A673 (cell line): ENCODE measurements around the gene GON4L.
"Not testable (repeated sequence)": the region's sequence is repeated elsewhere in the genome, so short reads cannot be mapped to it uniquely, and the experiment has no call there.

Source experiments
- EZH2 ChIP-seq: fragments of 200-600 bp; sonication (generic); IDR thresholded peaks from 2 replicates; pipeline ENCODE4 v1.6.1; 2017; ENCODE audit warnings: borderline replicate concordance, low read depth, mild to moderate bottlenecking, mixed read lengths, antibody characterized with exemption, low read length; ENCODE audit not compliant: poor library complexity, severe bottlenecking
- TF ChIP-seq, protein P1 (sequence below): fragments of 300-800, 200-600 bp; sonication (generic); conservative IDR thresholded peaks from 2 replicates; pipeline ENCODE4 v1.5.1; 2017; ENCODE audit warnings: low read depth, mild to moderate bottlenecking, antibody characterized with exemption, low read length, moderate library complexity, mixed read lengths

DNA sequence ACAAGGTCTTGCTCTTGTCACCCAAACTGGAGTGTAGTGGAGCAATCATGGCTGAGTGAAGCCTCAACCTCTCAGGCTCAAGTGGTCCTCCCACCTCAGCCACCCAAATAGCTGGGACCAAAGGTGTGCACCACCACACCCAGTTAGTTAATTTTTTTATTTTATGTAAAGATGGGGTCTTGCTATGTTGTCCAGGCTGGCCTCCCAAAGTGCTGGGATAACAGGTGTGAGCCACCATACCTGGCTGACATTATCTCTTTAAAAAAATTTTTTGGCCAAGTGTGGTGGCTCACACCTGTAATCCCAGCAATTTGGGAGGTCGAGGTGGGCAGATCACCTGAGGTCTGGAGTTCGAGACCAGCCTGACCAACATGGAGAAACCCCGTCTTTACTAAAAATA lies 98.0 kb downstream of the GON4L start:
- TF ChIP-seq, protein P1, sequence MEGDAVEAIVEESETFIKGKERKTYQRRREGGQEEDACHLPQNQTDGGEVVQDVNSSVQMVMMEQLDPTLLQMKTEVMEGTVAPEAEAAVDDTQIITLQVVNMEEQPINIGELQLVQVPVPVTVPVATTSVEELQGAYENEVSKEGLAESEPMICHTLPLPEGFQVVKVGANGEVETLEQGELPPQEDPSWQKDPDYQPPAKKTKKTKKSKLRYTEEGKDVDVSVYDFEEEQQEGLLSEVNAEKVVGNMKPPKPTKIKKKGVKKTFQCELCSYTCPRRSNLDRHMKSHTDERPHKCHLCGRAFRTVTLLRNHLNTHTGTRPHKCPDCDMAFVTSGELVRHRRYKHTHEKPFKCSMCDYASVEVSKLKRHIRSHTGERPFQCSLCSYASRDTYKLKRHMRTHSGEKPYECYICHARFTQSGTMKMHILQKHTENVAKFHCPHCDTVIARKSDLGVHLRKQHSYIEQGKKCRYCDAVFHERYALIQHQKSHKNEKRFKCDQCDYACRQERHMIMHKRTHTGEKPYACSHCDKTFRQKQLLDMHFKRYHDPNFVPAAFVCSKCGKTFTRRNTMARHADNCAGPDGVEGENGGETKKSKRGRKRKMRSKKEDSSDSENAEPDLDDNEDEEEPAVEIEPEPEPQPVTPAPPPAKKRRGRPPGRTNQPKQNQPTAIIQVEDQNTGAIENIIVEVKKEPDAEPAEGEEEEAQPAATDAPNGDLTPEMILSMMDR, result not testable (repeated sequence)
- not testable (repeated sequence) for TF ChIP-seq EZH2
